ENCODE measurements around the gene TRPT1. TPM values are rescaled to one million over a fixed set of nuclear protein-coding genes. Genes with fewer than 3 reads are reported as not detected.

Gene TRPT1
- total RNA-seq, 1 experiment from 2014 or later, result 66.1 TPM

GRCh38 chr11:64208796-64209562 is 17.0 kb downstream of the TRPT1 start:
- no peaks in the 10 kb centered on the region for H3K9me3 ChIP-seq (ENCODE audit: control insufficient read depth, insufficient read depth, low read depth, low read length)
- TF ChIP-seq CTCF (IDR thresholded peaks at IDR 0.05), result no peak
- no peak for TF ChIP-seq SIN3A (IDR thresholded peaks at IDR 0.05; ENCODE audit: borderline replicate concordance, insufficient read depth, low read depth, low read length)
- TF ChIP-seq, protein P1, sequence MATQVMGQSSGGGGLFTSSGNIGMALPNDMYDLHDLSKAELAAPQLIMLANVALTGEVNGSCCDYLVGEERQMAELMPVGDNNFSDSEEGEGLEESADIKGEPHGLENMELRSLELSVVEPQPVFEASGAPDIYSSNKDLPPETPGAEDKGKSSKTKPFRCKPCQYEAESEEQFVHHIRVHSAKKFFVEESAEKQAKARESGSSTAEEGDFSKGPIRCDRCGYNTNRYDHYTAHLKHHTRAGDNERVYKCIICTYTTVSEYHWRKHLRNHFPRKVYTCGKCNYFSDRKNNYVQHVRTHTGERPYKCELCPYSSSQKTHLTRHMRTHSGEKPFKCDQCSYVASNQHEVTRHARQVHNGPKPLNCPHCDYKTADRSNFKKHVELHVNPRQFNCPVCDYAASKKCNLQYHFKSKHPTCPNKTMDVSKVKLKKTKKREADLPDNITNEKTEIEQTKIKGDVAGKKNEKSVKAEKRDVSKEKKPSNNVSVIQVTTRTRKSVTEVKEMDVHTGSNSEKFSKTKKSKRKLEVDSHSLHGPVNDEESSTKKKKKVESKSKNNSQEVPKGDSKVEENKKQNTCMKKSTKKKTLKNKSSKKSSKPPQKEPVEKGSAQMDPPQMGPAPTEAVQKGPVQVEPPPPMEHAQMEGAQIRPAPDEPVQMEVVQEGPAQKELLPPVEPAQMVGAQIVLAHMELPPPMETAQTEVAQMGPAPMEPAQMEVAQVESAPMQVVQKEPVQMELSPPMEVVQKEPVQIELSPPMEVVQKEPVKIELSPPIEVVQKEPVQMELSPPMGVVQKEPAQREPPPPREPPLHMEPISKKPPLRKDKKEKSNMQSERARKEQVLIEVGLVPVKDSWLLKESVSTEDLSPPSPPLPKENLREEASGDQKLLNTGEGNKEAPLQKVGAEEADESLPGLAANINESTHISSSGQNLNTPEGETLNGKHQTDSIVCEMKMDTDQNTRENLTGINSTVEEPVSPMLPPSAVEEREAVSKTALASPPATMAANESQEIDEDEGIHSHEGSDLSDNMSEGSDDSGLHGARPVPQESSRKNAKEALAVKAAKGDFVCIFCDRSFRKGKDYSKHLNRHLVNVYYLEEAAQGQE (IDR thresholded peaks at IDR 0.05; ENCODE audit: insufficient read depth in 1 of 2, low read depth in 2 of 2, low read length in 1 of 2), result no peak
- TF ChIP-seq POLR2AphosphoS5 (IDR thresholded peaks at IDR 0.05; ENCODE audit: low read depth, low read length), result no peak
- no peak for TF ChIP-seq TCF7L2 (IDR thresholded peaks at IDR 0.05; ENCODE audit: low read depth, low read length)
- ChIA-PET CTCF (no interaction called here), POLR2A (no interaction called here)
- H3K27me3 ChIP-seq (ENCODE audit: control insufficient read depth, insufficient read depth, low read length), result no peaks in the 10 kb centered on the region
- no peaks in the 10 kb centered on the region; the same call in 1 of the 2 replicates for H3K4me1 ChIP-seq (ENCODE audit: control insufficient read depth, insufficient read depth, low read length)
- DNase-seq (ENCODE audit: low read depth, low spot score) (no peak), ATAC-seq (peak; percentile 15; the same call in 1 of the 2 replicates)
- in situ Hi-C loops (cut with HindIII; ENCODE audit: low pct_unique_long_range_greater_than_20kb, low sequenced_read_pairs) (no loop called here), intact Hi-C loops (cut with micrococcal nuclease; ENCODE audit: unreplicated experiment) (no loop called here)
- no peak overlapping the region for H3K4me3 ChIP-seq (ENCODE audit: low read depth in 2 of 2, low read length in 2 of 2)
- H3K36me3 ChIP-seq (ENCODE audit: control insufficient read depth, insufficient read depth, low read length), result peaks cover 2% of the 10 kb centered on the region
- no TSS peak for BruUV-seq (replicated peaks)
- H3K27ac ChIP-seq (ENCODE audit: low read length), result no peak overlapping the region

GRCh38 chr11:64208086-64208795 is 17.7 kb downstream of the TRPT1 start:
- intact Hi-C loops (cut with micrococcal nuclease; ENCODE audit: unreplicated experiment) (no loop called here), in situ Hi-C loops (cut with HindIII; ENCODE audit: low pct_unique_long_range_greater_than_20kb, low sequenced_read_pairs) (no loop called here)
- POLR2A ChIA-PET, result no interaction called here
- peaks cover 10% of the 10 kb centered on the region for H3K36me3 ChIP-seq (ENCODE audit: control insufficient read depth, insufficient read depth, low read length)
- H3K27ac ChIP-seq (ENCODE audit: low read length), result no peak overlapping the region
- no peaks in the 10 kb centered on the region for H3K27me3 ChIP-seq (ENCODE audit: control insufficient read depth, insufficient read depth, low read length)
- no peaks in the 10 kb centered on the region for H3K9me3 ChIP-seq (ENCODE audit: control insufficient read depth, insufficient read depth, low read depth, low read length)
- CTCF ChIA-PET, result interaction anchor here (0.7 kb wide), 1 partner anchor 40 kb away, joined by 5 read pairs; no protein-coding TSS in a partner anchor
- ATAC-seq (peak; percentile 31; the same call in 1 of the 2 replicates), DNase-seq (ENCODE audit: low read depth, low spot score) (no peak)
- no peak overlapping the region for H3K4me3 ChIP-seq (ENCODE audit: low read depth in 2 of 2, low read length in 2 of 2)
- no TSS peak for BruUV-seq (replicated peaks)
- H3K4me1 ChIP-seq (ENCODE audit: control insufficient read depth, insufficient read depth, low read length), result no peaks in the 10 kb centered on the region; the same call in 1 of the 2 replicates
- TF ChIP-seq POLR2AphosphoS5 (IDR thresholded peaks at IDR 0.05; ENCODE audit: low read depth, low read length) (no peak), TCF7L2 (IDR thresholded peaks at IDR 0.05; ENCODE audit: low read depth, low read length) (no peak), SIN3A (IDR thresholded peaks at IDR 0.05; ENCODE audit: borderline replicate concordance, insufficient read depth, low read depth, low read length) (no peak), CTCF (IDR thresholded peaks at IDR 0.05) (no peak)
- TF ChIP-seq, protein P1 (IDR thresholded peaks at IDR 0.05; ENCODE audit: insufficient read depth in 1 of 2, low read depth in 2 of 2, low read length in 1 of 2), result no peak

Data from Panc1 (cell line).